GM23338 (cell line): ENCODE data around the gene BEND7. TPM values are rescaled to one million over a fixed set of nuclear protein-coding genes. Genes with fewer than 3 reads are reported as not detected.

Experiments
- ATAC-seq: fragments of 200-7000 bp; cut with Tn5 transposase; 3 replicates; pipeline ENCODE4 v1.9.1; 2020
- DNase-seq: peaks from one replicate; pipeline ENCODE4 v3.0.0-alpha.2; 2015; ENCODE audit warnings: low spot score
- H2AFZ ChIP-seq: fragments of 200-600 bp; sonication (generic); 2 replicates; pipeline ENCODE4 v1.8.0; 2016; ENCODE audit warnings: antibody characterized with exemption, mild to moderate bottlenecking, moderate library complexity
- H3F3A ChIP-seq: fragments of 200-600 bp; sonication (generic); replicated peaks from 2 replicates; pipeline ENCODE4 v1.8.0; 2017; ENCODE audit warnings: antibody characterized with exemption, mixed run types, low read depth
- H3K27ac ChIP-seq: fragments of 200-600 bp; sonication (generic); 2 replicates; pipeline ENCODE4 v1.6.1; 2016; ENCODE audit warnings: low read depth
- H3K27me3 ChIP-seq: fragments of 200-600 bp; sonication (generic); 2 replicates; pipeline ENCODE4 v1.8.0; 2016; ENCODE audit warnings: mild to moderate bottlenecking, mixed run types, moderate library complexity; ENCODE audit not compliant: insufficient read depth
- H3K36me3 ChIP-seq: fragments of 200-600 bp; sonication (generic); 2 replicates; pipeline ENCODE4 v1.8.0; 2016; ENCODE audit warnings: mild to moderate bottlenecking; ENCODE audit not compliant: insufficient read depth
- H3K4me1 ChIP-seq: fragments of 200-600 bp; sonication (generic); 2 replicates; pipeline ENCODE4 v1.8.0; 2016; ENCODE audit warnings: mild to moderate bottlenecking, moderate library complexity; ENCODE audit not compliant: insufficient read depth
- H3K4me2 ChIP-seq: fragments of 200-600 bp; sonication (generic); 2 replicates; pipeline ENCODE4 v1.7.1; 2017; ENCODE audit warnings: mixed run types
- H3K4me3 ChIP-seq: fragments of 200-600 bp; sonication (generic); 2 replicates; pipeline ENCODE4 v1.6.1; 2016; ENCODE audit warnings: mixed run types
- H3K79me2 ChIP-seq: fragments of 200-600 bp; sonication (generic); replicated peaks from 2 replicates; pipeline ENCODE4 v1.8.0; 2017; ENCODE audit warnings: mild to moderate bottlenecking; ENCODE audit not compliant: insufficient read depth
- H3K9me2 ChIP-seq: fragments of 200-600 bp; sonication (generic); 2 replicates; pipeline ENCODE4 v1.8.0; 2017; ENCODE audit not compliant: insufficient read depth
- H4K20me1 ChIP-seq: fragments of 200-600 bp; sonication (generic); replicated peaks from 2 replicates; pipeline ENCODE4 v1.8.0; 2017; ENCODE audit warnings: mild to moderate bottlenecking; ENCODE audit not compliant: insufficient read depth
- H3K27ac Mint-ChIP-seq: 2 replicates; pipeline ENCODE4 v1.8.0; 2020; ENCODE audit warnings: inconsistent platforms, mild to moderate bottlenecking, moderate library complexity, mixed read lengths
- H3K27me3 Mint-ChIP-seq: 3 replicates; pipeline ENCODE4 v1.8.0; 2022; ENCODE audit warnings: low read depth, mild to moderate bottlenecking, moderate library complexity, mixed read lengths, inconsistent platforms; ENCODE audit not compliant: insufficient read depth, poor library complexity
- H3K36me3 Mint-ChIP-seq: 3 replicates; pipeline ENCODE4 v1.8.0; 2021; ENCODE audit warnings: low read depth, mild to moderate bottlenecking, inconsistent platforms, moderate library complexity, mixed read lengths
- H3K4me1 Mint-ChIP-seq: 3 replicates; pipeline ENCODE4 v1.8.0; 2020; ENCODE audit warnings: mild to moderate bottlenecking, inconsistent platforms, mixed read lengths
- H3K4me3 Mint-ChIP-seq: 3 replicates; pipeline ENCODE4 v1.8.0; 2021; ENCODE audit warnings: moderate library complexity, mild to moderate bottlenecking, inconsistent platforms, mixed read lengths
- H3K9me3 Mint-ChIP-seq: 3 replicates; pipeline ENCODE4 v1.8.0; 2020; ENCODE audit warnings: moderate library complexity, mild to moderate bottlenecking, inconsistent platforms, mixed read lengths
- CTCF ChIP-seq, 2 experiments: fragments of 200-600 bp in 1 of 2; sonication (generic) in 1 of 2; conservative IDR thresholded peaks; 2 replicates each; pipeline versions ENCODE4 v1.5.1 to v1.6.1; 2016 to 2017; ENCODE audit warnings: antibody characterized with exemption in 2 of 2, low read depth in 2 of 2, mild to moderate bottlenecking in 2 of 2, moderate library complexity in 1 of 2
- EZH2phosphoT487 ChIP-seq: fragments of 200-600 bp; sonication (generic); IDR thresholded peaks from one replicate; pipeline ENCODE4 v1.8.1; 2018; ENCODE audit warnings: antibody characterized with exemption; ENCODE audit not compliant: unreplicated experiment
- NANOG ChIP-seq: IDR thresholded peaks from 2 replicates; pipeline ENCODE4 v1.6.1; 2016; ENCODE audit warnings: antibody characterized with exemption, borderline replicate concordance
- REST ChIP-seq: IDR thresholded peaks from one replicate; pipeline ENCODE4 v1.6.1; 2018; ENCODE audit warnings: antibody characterized with exemption; ENCODE audit not compliant: unreplicated experiment
- STAT1 ChIP-seq: IDR thresholded peaks from one replicate; pipeline ENCODE4 v1.6.1; 2016; ENCODE audit warnings: antibody characterized with exemption; ENCODE audit not compliant: unreplicated experiment
- ZNF114 ChIP-seq: fragments of 250-450 bp; sonication (Bioruptor Pico); IDR thresholded peaks from 2 replicates; pipeline ENCODE4 v1.5.0; 2020; ENCODE audit warnings: mild to moderate bottlenecking, moderate library complexity
- ZNF331 ChIP-seq: fragments of 250-450 bp; sonication (Bioruptor Pico); IDR thresholded peaks from 2 replicates; pipeline ENCODE4 v1.5.0; 2020; ENCODE audit warnings: low read depth, mild to moderate bottlenecking, moderate library complexity
- ZNF462 ChIP-seq: fragments of 250-450 bp; sonication (Bioruptor Pico); IDR thresholded peaks from 2 replicates; pipeline ENCODE4 v1.5.0; 2020; ENCODE audit warnings: mild to moderate bottlenecking, moderate library complexity
- polyA plus RNA-seq: library from polyadenylated mRNA; unstranded; fragments of >200 nt; fragmentation: Nextera tagmentation; extraction: Ambion mirVana; gene quantifications from 2 replicates; pipeline ENCODE4 v1.2.1, GENCODE V29; 2016
- total RNA-seq: library from RNA; depleted of rRNA; stranded (reverse); fragments of >200 nt; shearing (Covaris generic); gene quantifications from 2 replicates; pipeline ENCODE4 v1.2.3, GENCODE V29; 2014

The BEND7 gene
- total and polyA plus RNA-seq, 2 experiments from 2014 or later: 3.1 to 9.6 TPM

- TF ChIP-seq ZNF462: no peak
- no peak for TF ChIP-seq EZH2phosphoT487
- TF ChIP-seq STAT1: no peak
- TF ChIP-seq REST: no peak
Measured at GRCh38 chr10:13515467-13515866, 13.3 kb downstream of the BEND7 start (continued).

- H3K9me2 ChIP-seq: no peaks in the 10 kb centered on the region
- ATAC-seq (no peak), DNase-seq (no peak)
- no peak overlapping the region for H3K4me3 Mint-ChIP-seq
- H3K4me3 ChIP-seq: no peak overlapping the region
- no peak overlapping the region for H3K27ac ChIP-seq
- H3K36me3 Mint-ChIP-seq: no peaks in the 10 kb centered on the region
- peaks cover 3% of the 10 kb centered on the region for H3K27me3 Mint-ChIP-seq
- no peak overlapping the region for H2AFZ ChIP-seq
- H3K27ac Mint-ChIP-seq: no peak overlapping the region
- H3K79me2 ChIP-seq: no peaks in the 10 kb centered on the region
- no peaks in the 10 kb centered on the region for H3K36me3 ChIP-seq
- 0 out of 2 replicates have a peak, but pooled peaks cover 3% of the 10 kb centered on the region for H3K4me1 ChIP-seq
- peaks cover 4% of the 10 kb centered on the region; the same call in 1 of the 3 replicates for H3K4me1 Mint-ChIP-seq
- no peaks in the 10 kb centered on the region for H3K9me3 Mint-ChIP-seq
- no peaks in the 10 kb centered on the region for H3K27me3 ChIP-seq
- no peaks in the 10 kb centered on the region for H3F3A ChIP-seq
- H4K20me1 ChIP-seq: no peaks in the 10 kb centered on the region
- no peak overlapping the region for H3K4me2 ChIP-seq
- no peak for TF ChIP-seq NANOG
- no peak for TF ChIP-seq REST
- TF ChIP-seq ZNF331 (CRISPR knock-in tag): no peak
- no peak for TF ChIP-seq ZNF114 (CRISPR knock-in tag)
- TF ChIP-seq CTCF (conservative IDR thresholded peaks at IDR 0.05; ENCODE audit: low read depth in 2 of 2): no peak
Measured at GRCh38 chr10:13514296-13514695, 14.5 kb downstream of the BEND7 start.
